Activated effector memory CD4-positive, alpha-beta T cell treated with anti-CD3 and anti-CD28 coated beads, Interleukin-2, amount 50 U/mL, for 16 hours (primary cell): ENCODE data around the gene CTBP2.

ENCODE experiments used
- DNase-seq: peaks from one replicate; pipeline ENCODE4 v3.0.0-alpha.2; 2020

CTBP2 gene

GRCh38 chr10:124955243-124955642 lies 205.1 kb downstream of the CTBP2 start:
- no peak for DNase-seq

- DNase-seq = no peak
Observed at GRCh38 chr10:124953421-124953820, 206.9 kb downstream of the CTBP2 start.

- DNase-seq = no peak
Observed at GRCh38 chr10:124952123-124952522, 208.2 kb downstream of the CTBP2 start.

DNA sequence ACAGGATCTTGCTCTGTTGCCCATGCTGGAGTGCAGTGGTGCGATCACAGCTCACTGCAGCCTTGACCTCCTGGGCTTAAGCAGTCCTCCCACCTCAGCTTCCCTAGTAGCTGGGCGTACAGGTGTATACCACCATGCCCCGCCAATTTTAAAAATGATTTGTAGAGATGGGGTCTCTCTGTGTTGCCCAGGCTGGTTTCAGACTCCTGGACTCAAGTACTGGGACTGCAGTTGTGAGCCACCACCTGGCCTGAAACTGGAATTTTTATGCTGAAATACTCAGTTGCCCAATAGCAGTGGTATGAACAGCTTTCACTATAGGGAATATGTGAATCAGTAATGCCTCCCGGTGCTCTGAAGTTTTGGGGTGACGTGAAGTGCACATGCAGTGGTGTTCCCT lies 210.8 kb downstream of the CTBP2 start:
- DNase-seq = no peak

DNA sequence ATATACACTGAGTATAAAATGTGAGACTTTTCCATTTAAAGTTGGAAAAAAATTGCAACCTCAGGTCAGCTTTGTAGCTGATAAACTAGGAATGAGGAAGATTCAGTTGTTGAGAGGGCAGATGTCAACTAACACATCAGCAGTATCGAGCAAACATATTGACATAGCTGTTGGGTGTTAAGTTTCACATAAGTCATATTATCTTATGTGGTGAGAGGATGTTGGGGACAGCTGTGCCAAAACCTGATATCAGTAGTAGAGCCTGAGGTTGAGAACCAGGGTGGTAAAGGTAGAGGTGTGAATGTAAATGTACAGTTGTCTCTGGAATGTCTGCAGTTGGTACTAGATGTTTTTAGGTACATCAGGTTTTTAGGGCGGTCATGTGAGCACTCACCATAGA lies 213.4 kb downstream of the CTBP2 start:
- no peak for DNase-seq

- no peak for DNase-seq
Observed at GRCh38 chr10:124944982-124945381, 215.4 kb downstream of the CTBP2 start.

- no peak for DNase-seq
Observed at GRCh38 chr10:124943301-124944092, 216.9 kb downstream of the CTBP2 start.

DNA sequence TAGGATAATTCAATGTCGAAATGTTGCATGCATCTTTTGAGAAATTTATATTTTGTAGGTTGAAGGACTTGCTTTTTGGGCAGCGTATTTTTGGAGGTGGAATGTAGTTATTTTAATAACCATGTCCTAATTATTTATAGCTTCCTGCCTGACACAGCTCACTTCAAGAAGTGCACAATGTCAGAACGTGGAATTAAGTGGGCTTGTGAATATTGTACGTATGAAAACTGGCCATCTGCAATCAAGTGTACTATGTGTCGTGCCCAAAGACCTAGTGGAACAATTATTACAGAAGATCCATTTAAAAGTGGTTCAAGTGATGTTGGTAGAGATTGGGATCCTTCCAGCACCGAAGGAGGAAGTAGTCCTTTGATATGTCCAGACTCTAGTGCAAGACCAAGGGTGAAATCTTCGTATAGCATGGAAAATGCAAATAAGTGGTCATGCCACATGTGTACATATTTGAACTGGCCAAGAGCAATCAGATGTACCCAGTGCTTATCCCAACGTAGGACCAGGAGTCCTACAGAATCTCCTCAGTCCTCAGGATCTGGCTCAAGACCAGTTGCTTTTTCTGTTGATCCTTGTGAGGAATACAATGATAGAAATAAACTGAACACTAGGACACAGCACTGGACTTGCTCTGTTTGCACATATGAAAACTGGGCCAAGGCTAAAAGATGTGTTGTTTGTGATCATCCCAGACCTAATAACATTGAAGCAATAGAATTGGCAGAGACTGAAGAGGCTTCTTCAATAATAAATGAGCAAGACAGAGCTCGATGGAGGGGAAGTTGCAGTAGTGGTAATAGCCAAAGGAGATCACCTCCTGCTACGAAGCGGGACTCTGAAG lies 217.8 kb downstream of the CTBP2 start:
- DNase-seq = no peak

- DNase-seq = no peak
Observed at GRCh38 chr10:124941823-124942222, 218.5 kb downstream of the CTBP2 start, which contains the start of gene ZRANB1. Gene ZRANB1, plus strand, starts transcription at chr10:124942123. Its CDS starts 371 bp downstream, at chr10:124942494.

GRCh38 chr10:124939290-124939689 lies 221.1 kb downstream of the CTBP2 start:
- no peak for DNase-seq

- no peak for DNase-seq
Observed at GRCh38 chr10:124936813-124937212, 223.6 kb downstream of the CTBP2 start.

DNA sequence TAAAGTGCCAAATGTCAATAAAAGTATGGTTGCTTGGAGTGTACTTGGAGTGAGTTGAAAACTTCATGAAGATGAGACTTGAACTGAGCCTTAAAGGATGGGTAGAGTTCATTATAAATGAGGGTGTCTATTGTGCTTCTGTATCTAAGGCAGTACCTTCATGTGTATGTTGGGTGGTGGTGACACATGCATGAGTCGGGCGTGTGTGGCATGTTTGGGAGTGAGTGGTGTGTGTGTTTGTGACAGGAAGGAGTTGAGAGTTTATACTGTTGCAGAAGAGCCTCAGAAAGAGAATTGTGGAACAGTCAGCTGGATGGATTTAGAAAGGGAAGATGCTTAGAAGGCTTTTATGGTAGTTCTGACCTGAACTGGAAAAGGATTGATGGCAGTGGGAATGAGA lies 224.4 kb downstream of the CTBP2 start:
- DNase-seq = no peak
